NT2/D1 (cell line): ENCODE measurements around the gene STON1.

Source experiments
- DNase-seq: peaks from one replicate; pipeline ENCODE4 v3.0.0-alpha.2; 2011; ENCODE audit warnings: low read depth, low spot score
- H3K27me3 ChIP-seq: 2 replicates; pipeline ENCODE4 v1.6.0; 2011; ENCODE audit warnings: mild to moderate bottlenecking; ENCODE audit not compliant: insufficient read length, insufficient read depth
- H3K36me3 ChIP-seq: 2 replicates; pipeline ENCODE4 v1.6.1; 2011; ENCODE audit warnings: mild to moderate bottlenecking, low read length, mixed read lengths; ENCODE audit not compliant: insufficient read depth, insufficient read length
- H3K4me1 ChIP-seq: 2 replicates; pipeline ENCODE4 v1.5.1; 2011; ENCODE audit not compliant: insufficient read depth, insufficient read length
- H3K4me3 ChIP-seq: 2 replicates; pipeline ENCODE4 v1.5.1; 2011; ENCODE audit warnings: low read depth; ENCODE audit not compliant: insufficient read length
- H3K9ac ChIP-seq: 2 replicates; pipeline ENCODE4 v1.6.0; 2011; ENCODE audit warnings: low read depth; ENCODE audit not compliant: insufficient read length
- H3K9me3 ChIP-seq: 2 replicates; pipeline ENCODE4 v1.5.1; 2011; ENCODE audit warnings: mild to moderate bottlenecking, low read length; ENCODE audit not compliant: insufficient read depth
- SUZ12 ChIP-seq: IDR thresholded peaks from 2 replicates; pipeline ENCODE4 v1.6.1; 2011; ENCODE audit not compliant: insufficient read length, insufficient read depth; ENCODE audit errors: extremely low read depth
- YY1 ChIP-seq: IDR thresholded peaks from 2 replicates; pipeline ENCODE4 v1.6.1; 2011; ENCODE audit not compliant: insufficient read length, insufficient read depth
- ZNF274 ChIP-seq: IDR thresholded peaks from 2 replicates; pipeline ENCODE4 v1.6.1; 2011; ENCODE audit warnings: mild to moderate bottlenecking, low read depth, low read length

Gene STON1

DNA sequence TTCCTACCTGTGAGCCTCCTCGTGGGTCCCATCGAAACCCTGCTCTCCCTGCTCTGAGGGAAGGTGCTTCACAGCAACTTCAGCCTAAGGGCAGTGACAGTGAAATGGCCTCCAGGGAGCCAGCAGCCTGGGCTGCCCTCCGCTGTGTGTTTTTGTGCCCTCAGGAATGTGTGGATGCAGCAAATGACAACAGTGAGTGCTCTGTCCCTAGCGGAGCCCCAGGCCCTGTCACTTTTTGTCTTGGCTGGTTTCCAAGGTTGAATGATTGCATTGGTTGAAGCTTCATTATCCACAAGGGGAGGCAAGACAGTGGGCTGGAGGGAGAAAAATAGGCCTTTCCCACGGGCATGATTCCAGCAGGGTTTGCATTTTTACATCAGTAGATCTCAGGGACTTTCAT lies 42.9 kb downstream of the STON1 start:
- H3K4me1 ChIP-seq: no peaks in the 10 kb centered on the region
- H3K27me3 ChIP-seq: no peaks in the 10 kb centered on the region
- H3K9me3 ChIP-seq: no peaks in the 10 kb centered on the region
- no peak for DNase-seq
- H3K36me3 ChIP-seq: no peaks in the 10 kb centered on the region
- TF ChIP-seq YY1: no peak
- no peak for TF ChIP-seq ZNF274
- TF ChIP-seq SUZ12: no peak
- H3K9ac ChIP-seq: no peak overlapping the region
- no peak overlapping the region for H3K4me3 ChIP-seq

DNA sequence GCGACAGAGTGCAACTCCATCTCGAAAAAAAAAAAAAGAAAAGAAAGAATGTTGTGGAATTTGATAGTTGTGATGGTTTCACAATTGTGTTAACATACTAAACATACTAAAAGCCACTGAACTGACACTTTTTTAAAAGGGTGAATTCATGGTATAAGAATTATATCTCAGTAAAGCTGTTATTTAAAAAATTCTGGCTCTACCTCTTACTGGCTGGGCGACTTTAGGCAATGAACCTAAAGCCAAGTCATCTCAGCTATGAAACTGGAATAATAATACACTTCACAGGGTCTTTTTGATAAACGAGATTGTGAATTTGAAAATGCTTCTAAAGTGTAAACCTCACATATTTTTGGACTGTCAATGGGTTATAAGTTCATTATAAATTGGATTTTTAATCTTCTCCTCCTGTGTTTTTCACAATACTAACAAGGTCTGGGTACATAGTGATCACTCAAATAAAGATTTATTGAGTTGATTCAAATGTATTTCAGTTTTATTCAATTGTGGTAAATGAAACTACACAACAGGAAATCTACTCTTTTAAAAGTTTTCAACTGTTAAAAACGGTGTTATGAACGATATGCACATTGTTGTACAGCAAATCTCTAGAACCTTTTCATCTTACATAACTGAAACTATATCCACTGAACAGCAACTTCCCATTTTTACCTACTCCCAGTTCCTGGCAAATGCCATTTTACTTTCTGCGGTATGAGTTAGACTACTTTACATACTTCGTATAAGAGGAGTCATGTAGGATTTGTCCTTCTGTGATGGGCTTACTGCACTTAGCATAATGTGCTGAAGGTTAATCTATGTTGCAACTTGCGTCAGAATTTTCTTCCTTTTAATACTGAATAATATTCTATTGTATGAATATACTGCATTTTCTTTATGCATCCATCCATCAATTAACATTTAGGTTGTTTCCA lies 44.7 kb downstream of the STON1 start:
- H3K4me1 ChIP-seq: no peaks in the 10 kb centered on the region
- no peak for TF ChIP-seq ZNF274
- no peak for TF ChIP-seq YY1
- TF ChIP-seq SUZ12: no peak
- H3K36me3 ChIP-seq: no peaks in the 10 kb centered on the region
- no peak for DNase-seq
- H3K9me3 ChIP-seq: no peaks in the 10 kb centered on the region
- no peaks in the 10 kb centered on the region for H3K27me3 ChIP-seq
- H3K9ac ChIP-seq: no peak overlapping the region
- H3K4me3 ChIP-seq: no peak overlapping the region

DNA sequence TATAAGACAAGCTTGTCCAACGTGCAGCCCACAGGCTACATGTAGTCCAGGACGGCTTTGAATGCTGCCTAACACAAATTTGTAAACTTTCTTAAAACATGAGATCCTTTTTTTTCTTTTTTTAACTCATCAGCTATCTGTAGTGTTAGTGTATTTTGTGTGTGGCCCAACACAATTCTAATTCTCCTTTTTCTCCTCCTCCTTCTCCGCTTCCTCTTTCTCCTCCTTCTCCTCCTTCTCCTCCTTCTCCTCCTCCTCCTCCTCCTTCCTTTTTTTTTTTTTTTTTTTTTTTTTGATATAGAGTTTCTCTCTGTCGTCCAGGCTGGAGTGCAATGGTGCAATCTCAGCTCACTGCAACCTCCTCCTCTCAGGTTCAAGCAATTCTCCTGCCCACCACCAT lies 48.4 kb downstream of the STON1 start:
- H3K9ac ChIP-seq: no peak overlapping the region
- H3K36me3 ChIP-seq: peaks cover 4% of the 10 kb centered on the region
- DNase-seq: no peak
- no peaks in the 10 kb centered on the region for H3K4me1 ChIP-seq
- TF ChIP-seq YY1: no peak
- no peak for TF ChIP-seq SUZ12
- TF ChIP-seq ZNF274: no peak
- H3K9me3 ChIP-seq: no peaks in the 10 kb centered on the region
- no peaks in the 10 kb centered on the region for H3K27me3 ChIP-seq
- no peak overlapping the region for H3K4me3 ChIP-seq

DNA sequence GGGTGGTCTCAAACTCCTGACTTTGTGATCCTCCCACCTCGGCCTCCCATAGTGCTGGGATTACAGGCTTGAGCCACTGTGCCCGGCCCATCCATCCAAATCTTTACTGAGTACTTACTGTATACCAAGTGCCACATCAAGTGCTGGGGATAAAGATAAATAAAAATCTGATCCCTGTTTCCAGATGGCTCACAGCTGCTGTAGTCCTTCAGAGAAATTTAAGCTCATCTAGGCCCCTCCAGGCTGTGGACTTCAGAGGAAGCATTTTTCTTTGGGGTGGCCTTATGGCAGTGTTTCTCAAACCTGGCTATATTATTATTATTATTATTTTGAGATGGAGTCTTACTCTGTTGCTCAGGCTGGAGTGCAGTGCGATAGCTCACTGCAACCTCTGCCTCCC lies 54.0 kb downstream of the STON1 start:
- Histone ChIP-seq H3K9ac (no peak overlapping the region), H3K4me1 (peaks cover 2% of the 10 kb centered on the region), H3K9me3 (no peaks in the 10 kb centered on the region), H3K36me3 (peaks cover 4% of the 10 kb centered on the region), H3K4me3 (no peak overlapping the region), H3K27me3 (no peaks in the 10 kb centered on the region)
- DNase-seq: no peak
- TF ChIP-seq YY1 (no peak), SUZ12 (no peak), ZNF274 (no peak)

DNA sequence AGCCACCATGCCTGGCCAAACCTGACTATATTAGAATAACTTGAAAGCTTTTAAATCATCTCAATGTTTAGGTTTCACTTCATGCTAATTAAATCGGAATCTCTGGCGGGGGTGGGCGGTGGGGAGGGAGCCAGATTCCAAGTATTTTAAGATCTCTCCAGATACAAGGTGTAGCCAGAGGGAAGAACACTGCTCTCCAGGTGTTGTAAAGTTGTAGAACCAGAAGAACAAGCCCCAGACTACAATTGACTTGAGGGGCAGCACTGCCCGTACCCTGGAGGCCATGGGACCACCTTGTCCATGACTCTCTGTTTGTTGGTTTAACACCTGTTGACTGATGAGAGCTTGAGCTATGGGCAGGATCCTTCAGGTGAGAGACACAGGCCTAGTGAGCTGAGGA lies 54.6 kb downstream of the STON1 start:
- Histone ChIP-seq H3K9me3 (no peaks in the 10 kb centered on the region), H3K27me3 (no peaks in the 10 kb centered on the region), H3K36me3 (peaks cover 4% of the 10 kb centered on the region), H3K9ac (no peak overlapping the region), H3K4me1 (peaks cover 2% of the 10 kb centered on the region), H3K4me3 (no peak overlapping the region)
- no peak for TF ChIP-seq YY1
- no peak for TF ChIP-seq SUZ12
- TF ChIP-seq ZNF274: no peak
- DNase-seq: no peak

DNA sequence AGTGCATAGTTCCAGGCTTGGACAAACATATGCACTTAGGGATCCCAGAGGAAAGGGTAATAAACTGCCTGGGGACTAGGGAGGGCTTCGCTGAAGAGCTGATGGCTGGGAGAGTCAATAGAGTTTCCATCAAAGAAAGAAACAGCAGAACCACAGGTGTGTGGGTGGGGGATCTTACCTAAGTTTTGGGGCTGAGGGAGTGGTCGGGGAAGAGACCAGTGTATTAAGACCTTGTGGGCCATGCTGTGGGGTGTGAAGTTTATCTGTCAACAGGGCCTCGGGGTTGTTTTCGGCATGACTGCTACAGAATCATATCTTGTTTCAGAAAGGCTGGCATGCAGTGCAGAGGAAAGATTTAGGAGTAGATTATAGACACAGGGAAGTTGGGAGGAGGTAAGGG lies 56.5 kb downstream of the STON1 start:
- Histone ChIP-seq H3K9me3 (no peaks in the 10 kb centered on the region), H3K27me3 (no peaks in the 10 kb centered on the region), H3K9ac (no peak overlapping the region), H3K36me3 (no peaks in the 10 kb centered on the region), H3K4me1 (peaks cover 2% of the 10 kb centered on the region), H3K4me3 (no peak overlapping the region)
- TF ChIP-seq ZNF274: no peak
- no peak for DNase-seq

DNA sequence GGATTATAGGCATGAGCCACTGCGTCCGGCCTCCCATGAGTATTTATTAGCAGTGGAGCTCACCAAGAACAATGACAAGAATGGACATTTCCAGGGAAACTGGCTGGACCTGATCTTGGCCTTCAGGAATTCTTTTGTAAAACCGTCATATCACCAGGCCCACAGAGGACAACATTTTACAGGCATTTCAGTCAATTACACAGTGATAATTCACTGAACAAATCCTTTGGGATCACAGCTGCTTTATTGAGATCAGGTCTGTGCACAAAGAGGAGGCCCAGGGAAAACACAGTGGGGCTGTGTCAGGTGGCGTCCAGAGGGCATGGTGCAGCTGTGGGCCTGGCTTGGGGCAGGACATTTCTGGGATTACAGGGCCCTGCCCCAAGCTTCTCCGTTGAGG lies 57.6 kb downstream of the STON1 start:
- Histone ChIP-seq H3K9ac (no peak overlapping the region), H3K4me1 (peaks cover 2% of the 10 kb centered on the region), H3K4me3 (no peak overlapping the region), H3K36me3 (no peaks in the 10 kb centered on the region), H3K9me3 (no peaks in the 10 kb centered on the region), H3K27me3 (no peaks in the 10 kb centered on the region)
- DNase-seq: no peak
- TF ChIP-seq SUZ12: no peak

DNA sequence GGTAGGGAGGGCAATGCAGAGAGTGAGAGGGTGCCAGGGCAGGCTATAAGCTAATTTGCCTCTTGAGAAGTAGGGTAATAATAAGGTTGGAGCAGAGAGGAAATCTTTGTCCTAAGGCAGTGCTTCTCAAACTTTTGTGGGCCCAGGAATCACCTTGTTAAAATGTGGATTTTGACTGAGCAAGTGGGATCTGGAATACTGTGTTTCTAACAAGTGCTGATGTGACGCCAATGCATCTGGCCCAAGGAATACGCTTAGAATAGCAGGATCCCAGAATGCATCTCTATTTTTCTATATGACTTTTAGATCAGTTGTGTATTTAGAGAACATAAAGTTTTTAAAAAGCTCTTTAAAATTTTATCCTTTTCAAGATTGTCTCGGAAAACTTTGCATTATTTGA lies 58.0 kb downstream of the STON1 start:
- Histone ChIP-seq H3K9ac (no peak overlapping the region), H3K4me1 (peaks cover 2% of the 10 kb centered on the region), H3K9me3 (no peaks in the 10 kb centered on the region), H3K36me3 (no peaks in the 10 kb centered on the region), H3K27me3 (no peaks in the 10 kb centered on the region), H3K4me3 (no peak overlapping the region)
- no peak for TF ChIP-seq YY1
- no peak for TF ChIP-seq ZNF274
- TF ChIP-seq SUZ12: no peak
- DNase-seq: no peak
